Fibroblast of skin of right quadriceps (primary cell): Measurements from ENCODE around the gene C17orf100.
"Not testable (repeated sequence)": the region's sequence is repeated elsewhere in the genome, so short reads cannot be mapped to it uniquely, and the experiment has no call there.

ENCODE experiments used
- DNase-seq: peaks from one replicate; pipeline ENCODE4 v3.0.0-alpha.2; 2013

The C17orf100 gene

DNA sequence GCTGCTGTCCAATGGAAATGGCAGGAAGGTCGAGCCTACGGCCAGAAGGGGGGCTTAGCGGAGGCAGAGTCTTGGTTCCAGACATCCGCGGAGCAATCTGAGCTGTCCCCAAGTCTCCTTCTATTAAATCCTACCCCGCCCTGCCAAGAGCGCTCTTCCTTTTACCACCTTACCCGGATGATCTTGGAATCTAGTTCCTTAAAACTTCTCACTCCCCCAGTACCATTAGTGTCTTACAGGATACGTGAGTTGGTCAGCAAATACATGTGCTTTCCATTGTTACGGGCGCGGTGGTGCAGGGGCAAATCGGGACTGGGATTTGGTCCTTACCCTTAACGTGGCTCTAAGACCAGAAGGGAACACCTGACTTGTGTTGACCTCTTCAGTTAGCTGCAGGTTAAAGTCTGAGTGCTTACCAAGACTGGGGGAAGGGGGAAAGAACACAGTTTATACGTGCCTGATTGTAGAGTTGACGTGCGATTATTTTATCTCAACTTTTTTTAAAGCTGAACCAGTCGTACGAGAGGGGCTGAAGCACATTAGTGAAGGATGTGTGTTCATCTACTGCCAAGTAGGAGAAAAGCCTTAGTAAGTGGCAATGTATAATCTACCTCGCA is 10.2 kb upstream of the C17orf100 start:
- DNase-seq = no peak

DNA sequence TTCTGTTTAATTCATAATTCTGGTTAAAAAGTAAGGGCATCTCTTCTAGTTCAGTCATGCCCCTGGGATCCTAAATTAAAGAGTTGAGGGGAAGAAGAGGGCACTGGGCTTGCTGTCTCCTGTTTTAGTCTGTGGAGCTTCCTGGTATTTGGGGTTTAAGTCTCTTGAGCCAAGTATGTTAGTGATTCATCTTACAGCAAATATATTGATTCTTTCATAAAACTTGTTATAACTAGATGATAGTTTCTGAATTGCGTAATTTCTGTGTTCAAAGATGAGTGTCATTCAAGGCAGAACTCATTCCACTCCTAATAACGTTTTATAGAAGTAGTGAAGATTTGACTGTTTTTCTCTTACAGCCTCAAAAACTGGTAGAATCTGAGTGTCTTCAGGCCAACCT is 9.0 kb upstream of the C17orf100 start:
- DNase-seq = peak; percentile 6

DNA sequence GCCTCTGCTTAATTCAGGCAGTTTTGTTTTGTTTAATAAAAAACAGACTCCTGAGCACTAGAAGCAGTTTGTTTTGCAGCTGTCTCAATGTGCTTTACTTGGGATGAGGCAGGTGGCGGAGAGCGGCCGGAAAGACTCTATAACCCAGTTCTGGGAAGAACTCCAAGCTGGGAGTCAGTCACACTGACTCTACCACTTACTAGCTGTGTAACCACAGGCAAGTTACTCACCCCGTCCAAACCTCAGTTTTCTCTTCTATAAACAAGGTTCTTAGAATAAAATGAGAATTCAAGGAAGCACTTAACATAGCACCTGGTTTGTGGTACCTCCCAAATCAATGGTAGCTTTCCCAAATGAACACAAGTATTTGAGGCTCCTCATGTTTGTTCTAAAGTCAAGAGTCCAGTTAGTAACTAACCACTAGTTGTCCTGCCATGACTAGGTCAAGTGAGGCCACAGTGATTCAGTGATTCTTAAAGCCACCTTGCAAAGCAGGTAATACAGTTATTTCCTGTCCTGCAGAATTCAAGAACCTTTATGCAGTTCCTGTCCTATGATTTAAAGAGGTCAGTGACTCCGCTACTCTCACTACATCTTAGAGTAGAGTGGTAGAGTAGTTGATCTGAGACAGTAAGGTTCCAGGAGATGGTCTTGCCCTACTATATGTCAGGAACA is 8.0 kb upstream of the C17orf100 start:
- DNase-seq = peak; percentile 78

DNA sequence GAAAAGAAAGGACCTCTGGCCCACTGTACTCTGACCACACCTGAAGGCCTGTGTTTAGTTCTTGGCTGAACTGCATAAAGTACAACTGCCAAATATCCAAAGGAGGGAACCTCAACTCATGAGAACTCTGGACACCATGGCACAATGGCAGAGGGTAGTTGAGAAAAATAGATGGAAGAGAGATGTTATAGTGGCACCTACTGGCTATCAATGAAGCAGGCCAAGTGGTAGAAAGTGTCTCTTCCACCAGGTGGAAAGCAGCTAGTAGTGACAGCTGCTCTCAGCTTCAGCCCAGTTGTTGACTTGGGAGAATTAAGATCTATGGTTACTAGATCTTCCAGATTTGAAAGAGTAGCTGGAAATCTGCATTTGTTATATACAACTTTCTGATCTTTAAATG is 3.4 kb upstream of the C17orf100 start:
- no peak for DNase-seq

DNA sequence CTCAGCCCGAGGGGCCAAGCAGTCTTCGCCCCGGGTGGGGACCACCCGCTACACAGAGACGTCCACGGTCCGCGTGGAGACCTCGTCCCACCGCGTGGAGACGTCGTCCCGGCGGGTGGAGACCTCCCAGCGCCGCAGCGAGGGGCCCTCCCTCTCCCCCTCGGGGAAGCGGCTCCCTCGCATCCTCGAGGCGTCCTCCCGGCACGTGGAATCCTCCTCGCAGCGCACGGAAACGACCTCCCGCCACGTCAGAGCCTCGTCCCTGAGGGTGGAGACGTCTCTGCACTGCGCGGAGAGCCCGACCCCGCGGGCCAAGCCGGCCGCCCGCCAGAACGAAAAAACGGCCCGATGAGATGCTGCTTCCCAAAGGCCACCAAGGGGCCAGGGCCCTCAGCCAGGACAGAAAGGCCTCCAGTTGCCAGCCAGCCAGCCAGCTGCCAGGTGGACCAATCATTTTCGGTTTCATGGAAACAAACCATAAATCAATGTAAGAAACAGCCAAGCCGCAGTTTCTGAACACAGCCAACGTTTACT is 424 bp downstream of the C17orf100 start:
- peak; percentile 32 for DNase-seq

DNA sequence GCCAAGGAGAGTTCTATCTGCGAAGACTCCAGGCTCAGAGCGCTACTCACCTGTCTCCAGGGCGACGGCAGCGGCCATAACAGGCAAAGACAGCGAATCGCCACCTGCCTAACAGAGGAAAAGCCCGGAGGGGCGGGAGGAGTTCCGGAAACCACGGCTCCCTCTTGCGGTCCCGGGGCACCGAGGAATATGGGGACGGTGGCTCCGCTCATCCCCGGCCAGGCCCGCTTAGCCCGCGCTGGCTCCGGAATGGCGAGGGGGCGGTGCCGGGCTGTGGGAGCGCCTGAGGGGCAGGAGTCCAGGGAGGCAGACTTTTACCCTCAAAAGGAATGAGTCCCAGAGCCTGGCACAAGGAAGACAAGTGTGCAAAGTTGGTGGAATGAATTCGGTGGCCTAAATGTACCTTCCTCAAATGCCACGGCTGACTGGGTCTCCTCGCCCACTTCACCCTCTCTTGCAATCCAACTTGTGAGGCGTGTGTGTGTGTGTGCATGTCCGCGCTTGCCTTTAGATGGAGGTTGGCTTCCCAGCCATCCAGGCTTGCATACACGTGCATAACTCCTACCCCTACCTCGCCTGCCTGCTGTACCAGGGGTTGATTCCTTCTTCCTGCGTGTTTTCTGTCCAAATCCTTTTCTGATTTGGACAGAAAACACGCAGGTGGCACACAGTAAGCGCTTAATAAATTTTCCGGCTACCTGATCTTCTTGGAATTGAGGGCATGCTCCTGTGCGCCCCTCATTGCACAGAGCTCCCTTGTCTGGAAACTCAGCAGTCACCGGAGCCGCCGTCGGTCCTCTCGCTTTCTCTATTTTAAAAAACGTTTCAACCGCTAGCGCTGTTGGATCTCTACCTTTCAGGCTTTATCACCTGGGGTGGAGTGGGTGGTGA is 3.5 kb downstream of the C17orf100 start:
- no peak for DNase-seq

DNA sequence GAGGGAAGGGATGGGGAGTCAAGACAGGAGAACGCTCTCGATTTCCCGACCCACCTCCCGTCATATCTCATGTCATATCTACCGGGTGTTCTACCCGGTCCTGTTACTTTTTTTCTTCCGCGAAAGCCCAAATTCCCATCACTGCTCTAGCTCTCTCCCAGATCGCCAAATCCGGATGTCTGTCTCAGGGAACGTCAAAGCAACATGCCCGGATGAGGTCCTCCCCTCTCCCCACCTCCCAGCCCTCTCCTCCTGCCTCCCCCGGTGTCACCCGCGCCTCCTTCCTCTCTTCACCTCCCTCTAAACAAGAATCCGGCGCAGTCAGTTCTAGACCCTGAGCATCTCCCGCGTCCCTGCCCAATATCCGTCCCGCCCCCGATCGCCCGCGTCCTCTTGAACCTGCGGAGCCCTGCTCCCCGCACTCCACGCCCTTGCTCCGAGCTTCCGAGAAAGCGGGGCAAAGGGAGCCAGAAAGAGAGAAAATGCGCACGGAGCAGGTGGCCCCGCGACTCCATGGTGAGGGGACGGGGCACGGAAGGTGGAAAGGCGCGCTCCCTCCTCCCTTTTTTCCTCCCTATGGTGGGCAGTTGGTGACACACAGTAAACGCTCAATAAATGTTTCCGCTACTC is 4.3 kb downstream of the C17orf100 start:
- DNase-seq = not testable (repeated sequence)

DNA sequence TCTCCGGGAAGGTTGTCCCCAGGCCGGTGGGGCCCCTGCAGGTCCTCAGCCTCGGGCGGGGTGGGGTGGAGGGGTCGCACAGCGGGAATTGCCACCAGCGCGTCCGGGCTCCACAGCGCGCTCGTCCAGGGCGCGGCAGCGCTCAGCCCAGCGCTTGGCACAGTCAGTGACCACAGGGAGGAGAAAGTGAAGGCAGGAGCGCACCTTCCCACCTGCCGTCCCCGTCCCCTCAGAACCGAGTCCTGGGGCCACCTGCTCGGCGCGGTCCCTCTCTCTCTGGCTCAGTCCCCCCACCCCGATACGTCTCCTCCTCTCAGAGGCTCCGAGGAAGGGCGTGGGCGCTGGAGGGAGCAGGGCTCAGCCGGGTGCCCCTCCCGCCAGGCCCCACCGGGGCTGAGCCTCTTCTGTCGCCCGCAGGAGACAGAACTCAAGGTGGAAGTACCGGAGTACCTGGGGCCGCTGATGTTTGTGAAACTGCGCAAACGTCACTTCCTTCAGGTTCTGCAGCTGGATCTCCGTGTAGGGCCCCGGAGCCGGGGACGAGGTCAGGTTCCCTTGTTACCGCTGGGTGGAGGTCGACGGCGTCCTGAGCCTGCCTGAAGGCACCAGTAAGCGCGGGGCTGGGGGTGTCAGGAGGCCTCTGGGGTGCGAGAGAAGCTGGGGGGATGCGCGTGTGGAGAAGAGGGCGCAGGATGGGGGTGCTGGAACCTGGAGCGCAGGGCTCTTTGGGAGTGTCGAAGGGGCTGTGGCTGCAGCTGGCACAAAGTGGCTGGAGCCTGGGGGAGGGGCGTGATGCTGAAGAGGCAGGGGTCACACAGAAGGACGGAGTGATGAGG is 5.5 kb downstream of the C17orf100 start:
- DNase-seq = not testable (repeated sequence)

DNA sequence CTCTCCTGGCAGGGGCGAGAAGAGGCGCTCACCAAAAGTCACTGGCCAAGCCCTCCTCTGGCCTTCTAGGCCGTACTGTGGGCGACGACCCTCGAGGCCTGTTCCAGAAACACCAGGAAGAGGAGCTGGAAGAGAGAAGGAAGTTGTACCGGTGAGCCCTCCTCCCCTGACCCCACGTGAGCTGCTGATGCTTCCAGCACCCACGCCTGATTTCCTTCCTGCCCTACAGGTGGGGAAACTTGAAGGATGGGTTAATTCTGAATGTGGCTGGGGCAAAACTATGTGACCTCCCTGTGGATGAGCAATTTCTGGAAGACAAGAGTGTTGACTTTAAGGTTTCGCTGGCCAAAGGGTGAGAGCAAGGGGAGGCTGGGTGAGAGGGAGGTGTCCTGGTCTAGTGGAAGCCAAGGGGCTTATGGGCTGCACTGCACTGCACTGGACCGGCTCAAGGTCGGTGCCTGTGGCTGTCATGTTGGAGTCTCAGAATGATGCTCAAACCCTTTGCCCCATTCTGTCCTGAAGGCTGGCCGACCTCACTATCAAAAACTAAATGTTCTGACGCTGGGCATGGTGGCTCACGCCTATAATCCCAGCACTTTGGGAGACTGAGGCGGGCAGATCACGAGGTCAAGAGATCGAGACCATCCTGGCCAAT is 6.2 kb downstream of the C17orf100 start:
- DNase-seq = no peak

DNA sequence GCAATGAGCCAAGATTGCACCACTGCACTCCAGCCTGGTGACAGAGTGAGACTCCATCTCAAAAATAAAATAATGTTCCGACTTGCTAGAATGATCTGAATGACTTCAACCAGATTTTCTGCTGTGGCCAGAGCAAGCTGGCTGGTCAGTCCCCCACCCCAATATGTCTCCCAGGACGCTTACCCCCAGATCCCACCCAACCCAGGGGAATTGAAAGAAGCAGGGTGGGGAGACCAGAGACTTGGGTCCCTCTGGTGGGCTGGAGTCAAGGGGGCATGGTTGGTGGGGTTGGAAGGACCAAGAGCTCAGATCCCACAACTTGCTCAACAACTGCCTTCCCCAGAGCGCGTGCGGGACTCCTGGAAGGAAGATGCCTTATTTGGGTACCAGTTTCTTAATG is 6.8 kb downstream of the C17orf100 start:
- not testable (repeated sequence) for DNase-seq

DNA sequence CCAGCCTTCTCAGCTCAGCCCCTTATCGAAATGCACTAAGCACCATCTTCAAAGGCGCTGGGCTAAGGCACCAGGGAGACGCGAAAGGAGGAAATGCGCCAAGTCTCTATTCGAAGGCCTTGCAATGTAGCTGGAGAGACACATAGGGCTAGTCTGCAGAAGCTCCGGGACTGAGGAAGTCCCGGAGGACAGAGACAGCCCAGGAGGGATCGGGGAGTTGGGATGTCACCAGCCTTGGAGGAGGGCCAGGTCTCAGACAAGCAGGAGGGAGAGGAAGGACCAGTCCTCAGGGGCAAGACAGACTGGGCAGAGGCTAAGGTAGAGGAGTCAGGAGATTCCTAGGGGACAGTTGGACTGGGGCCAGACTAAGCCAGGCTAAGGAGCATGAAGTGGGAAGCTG is 8.5 kb downstream of the C17orf100 start:
- no peak for DNase-seq

DNA sequence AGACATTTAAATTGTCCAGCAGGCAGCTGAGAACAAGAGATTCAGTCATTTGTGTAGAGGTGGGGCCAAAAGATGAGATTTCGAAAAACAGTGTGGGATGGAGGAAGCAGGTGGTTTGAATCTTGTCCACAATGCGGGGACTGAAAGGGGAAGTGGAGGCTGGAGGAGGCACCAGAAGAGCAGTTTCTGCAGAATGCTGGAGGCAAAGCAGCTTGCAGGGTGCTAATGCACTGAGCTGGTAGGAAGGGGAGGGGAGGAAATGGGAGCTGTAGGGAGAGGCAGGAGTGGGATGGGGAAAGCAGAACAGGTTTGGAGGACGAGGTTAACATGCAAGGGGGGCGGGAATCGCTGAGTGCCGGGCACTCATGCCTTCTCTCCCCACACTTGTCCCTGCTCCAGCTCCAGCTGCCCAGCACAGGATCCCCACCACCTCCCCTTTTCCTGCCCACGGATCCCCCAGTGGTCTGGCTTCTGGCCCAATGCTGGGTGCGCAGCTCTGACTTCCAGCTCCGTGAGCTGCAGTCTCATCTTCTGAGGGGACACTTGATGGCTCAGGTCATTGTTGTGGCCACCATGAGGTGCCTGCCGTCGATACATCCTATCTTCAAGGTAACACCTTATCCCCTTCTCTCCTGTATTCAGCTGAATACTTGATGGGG is 9.4 kb downstream of the C17orf100 start:
- no peak for DNase-seq

DNA sequence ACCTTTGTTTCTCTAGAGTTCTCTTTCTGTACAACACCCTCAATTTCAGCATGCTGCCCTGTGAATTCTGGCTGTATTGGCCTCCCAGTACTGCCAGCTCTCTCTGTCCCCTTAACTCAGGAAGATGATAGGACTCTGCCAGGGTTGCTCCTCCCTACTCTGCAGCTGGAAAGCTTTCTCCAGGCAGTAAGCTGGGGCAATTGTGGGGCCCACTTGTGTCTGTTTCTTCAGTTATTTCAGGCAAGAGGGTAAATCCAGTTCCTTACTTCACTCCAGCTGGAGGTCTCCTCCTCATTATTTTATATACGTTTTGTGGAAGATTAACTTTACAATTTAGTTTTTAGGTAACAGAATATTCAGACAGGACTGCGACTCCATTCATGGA is 9.9 kb downstream of the C17orf100 start:
- no peak for DNase-seq

DNA sequence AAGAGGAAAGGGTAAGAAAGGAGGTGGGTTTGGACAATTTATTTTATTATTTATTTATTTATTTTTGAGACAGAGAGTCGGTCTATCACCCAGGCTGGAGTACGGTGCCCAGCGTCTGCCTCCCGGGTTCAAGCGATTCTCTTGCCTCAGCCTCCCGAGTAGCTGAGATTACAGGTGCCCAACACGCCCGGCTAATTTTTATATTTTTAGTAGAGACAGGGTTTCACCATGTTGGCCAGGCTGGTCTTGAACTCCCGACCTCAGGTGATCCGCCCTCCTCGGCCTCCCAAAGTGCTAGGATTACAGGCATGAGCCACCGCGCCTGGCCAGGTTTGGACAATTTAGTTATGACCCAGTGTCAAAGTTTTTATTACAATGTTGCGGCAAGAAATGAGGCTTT is 11.6 kb downstream of the C17orf100 start:
- not testable (repeated sequence) for DNase-seq

DNA sequence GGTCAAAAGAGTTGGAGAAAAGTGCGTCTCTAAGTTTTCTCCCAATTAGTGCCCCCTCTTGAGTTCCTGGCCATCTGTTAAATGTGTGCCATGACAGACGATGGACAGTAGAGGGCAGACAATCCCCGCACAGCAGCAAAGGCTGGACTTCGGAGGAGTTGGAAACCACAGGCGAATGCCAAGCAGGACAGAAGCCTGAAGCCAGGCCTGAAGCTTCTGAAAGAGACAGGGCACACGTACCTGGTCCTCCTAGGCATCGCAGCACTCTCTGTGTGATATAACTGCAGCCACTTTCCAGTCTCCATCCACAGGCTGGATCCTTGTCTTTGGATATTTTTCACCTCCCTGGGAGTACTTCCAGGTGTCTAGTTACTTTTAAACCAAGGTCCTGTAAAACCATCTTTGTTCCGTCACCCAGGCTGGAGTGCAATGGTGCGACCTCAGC is 14.5 kb downstream of the C17orf100 start:
- DNase-seq = peak; percentile 72

DNA sequence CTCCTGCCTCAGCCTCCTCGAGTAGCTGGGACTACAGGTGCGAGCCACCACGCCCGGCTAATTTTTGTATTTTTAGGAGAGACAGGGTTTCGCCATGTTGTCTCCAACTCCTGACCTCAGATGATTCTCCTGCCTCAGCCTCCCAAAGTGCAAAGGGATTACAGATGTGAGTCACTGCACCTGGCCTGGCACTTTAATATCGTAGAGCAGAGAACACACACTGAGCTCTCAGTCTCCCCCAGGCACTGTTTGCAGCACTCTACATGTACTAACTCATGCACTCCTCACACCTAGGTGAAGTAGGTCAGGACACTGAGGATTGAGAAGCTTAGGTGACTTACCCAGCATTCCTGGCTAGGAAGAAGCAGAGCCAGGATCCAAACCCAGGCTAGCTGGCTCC is 15.0 kb downstream of the C17orf100 start:
- no peak for DNase-seq

DNA sequence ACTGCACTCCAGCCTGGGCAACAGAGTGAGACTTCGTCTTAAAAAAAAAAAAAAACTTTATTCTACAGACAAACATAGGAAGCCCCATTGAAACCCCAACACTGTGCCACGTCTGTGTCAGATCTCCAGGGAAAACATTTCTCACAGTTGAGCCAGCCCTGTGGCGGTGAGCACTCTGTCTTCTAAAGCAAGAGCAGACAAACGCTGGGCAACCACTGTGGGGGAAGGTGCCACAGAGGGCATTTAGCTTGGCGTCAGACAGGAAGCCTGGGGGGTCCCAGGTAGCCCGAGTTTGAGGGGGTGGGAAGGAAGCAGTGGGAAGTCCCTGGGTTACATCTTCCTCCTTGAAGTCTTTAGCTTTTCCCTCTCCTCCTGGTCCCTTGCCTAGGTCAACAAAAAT is 16.0 kb downstream of the C17orf100 start:
- DNase-seq = no peak

DNA sequence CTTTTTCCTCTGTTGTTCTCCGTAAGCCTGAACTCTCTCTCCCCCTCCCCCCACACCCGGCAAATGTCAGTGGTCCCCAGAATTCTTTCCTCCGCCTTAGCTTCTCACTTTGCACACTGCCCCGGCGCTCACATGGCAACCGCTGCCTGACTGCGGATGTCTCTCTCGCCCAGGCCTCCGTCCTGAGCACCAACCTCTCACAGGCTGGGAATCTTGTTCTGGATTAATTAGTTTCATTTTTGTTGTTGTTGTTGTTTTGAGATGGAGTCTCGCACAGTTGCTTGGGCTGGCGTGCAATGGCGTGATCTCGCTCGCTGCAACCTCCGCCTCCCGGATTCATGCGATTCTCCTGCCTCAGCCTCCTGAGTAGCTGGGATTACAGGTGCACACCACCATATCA is 16.7 kb downstream of the C17orf100 start:
- DNase-seq = no peak

DNA sequence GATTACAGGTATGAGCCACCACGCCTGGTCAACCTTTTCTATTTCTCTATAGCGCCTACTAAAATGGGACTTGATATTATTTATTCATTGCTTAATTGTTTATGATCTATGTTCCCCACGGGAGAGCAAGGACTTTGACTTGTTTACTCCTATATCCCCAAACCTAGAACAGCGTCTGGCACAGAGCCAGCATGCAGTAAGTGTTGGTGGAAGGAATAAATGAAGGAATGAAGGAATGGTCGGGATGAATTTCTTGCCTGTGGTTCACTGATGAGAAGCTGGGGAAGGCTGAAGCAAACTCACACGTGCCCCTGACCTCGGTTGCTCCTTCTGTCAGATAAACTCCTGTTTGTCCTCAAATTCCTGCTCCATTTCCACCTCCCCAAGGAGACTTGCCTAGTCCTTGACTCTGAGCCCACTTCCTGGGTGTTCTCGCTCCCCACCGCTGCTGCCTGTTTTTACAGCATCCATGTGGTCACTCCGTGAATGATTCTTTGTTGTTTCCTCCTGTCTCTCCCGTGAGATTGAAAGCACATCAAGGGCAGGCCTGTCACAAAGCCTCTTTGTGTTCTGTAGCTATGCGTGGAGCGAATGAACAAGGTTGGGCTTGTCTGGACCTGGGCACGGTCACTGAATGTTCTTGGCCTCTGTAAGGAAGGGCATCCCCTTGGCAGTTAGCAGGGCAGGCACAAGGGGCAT is 17.3 kb downstream of the C17orf100 start:
- no peak for DNase-seq

DNA sequence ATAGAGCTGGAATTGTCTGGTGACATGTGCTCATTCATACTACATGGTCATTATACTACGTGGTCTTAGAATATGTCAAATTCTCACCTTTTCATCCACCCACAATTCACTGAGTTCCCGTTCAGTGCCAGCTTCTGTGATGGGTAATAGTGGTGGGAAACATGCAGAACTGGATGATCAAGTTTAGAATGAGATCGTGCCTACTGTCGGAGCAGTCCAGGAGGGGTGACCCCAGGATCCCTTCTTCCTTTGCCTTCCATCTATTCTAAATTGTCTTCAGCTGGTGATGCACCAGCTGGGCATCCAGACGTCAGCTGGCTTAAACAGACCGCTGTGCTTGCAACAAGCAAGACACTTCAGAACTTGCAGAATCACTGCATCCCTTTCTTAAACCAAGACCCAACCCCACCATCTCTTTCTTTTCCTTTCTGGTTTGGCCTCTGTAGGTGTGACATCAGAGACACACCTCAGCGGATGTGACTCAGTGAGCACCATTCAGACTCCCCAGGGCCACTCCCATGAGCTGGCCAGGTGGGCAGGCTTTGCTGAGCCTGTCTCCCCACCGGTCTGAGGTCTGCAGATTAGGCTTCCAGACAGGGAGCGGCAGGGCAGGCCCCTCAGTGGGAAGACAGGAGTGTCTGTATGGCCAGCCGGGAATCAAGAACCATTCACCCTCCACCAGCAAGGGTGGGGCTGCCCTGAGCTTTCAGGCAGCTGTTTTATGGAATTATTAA is 18.1 kb downstream of the C17orf100 start:
- no peak for DNase-seq
